Suprapubic skin (tissue), 3 donors: ENCODE results near the gene CPEB4.

Experiments
- EP300 ChIP-seq: sonication (generic); formaldehyde crosslinking; IDR thresholded peaks from one replicate; pipeline ENCODE4 v1.6.1; 2017; ENCODE audit warnings: antibody characterized with exemption
- POLR2A ChIP-seq, 2 donors: fragments of 450-650 bp; IDR thresholded peaks; one replicate each; pipeline ENCODE4 v1.6.1; 2017; ENCODE audit warnings: antibody characterized with exemption in 2 of 2, mild to moderate bottlenecking in 2 of 2, moderate library complexity in 2 of 2
- TF ChIP-seq, protein P1 (sequence below), 2 donors: fragments of 200-600 bp in 1 of 2; fragments of 450-650 bp in 1 of 2; sonication (generic) in 1 of 2; IDR thresholded peaks; one replicate each; pipeline ENCODE4 v1.5.1; 2016 to 2019; ENCODE audit warnings: antibody characterized with exemption in 2 of 2, mild to moderate bottlenecking in 1 of 2, moderate library complexity in 1 of 2

DNA sequence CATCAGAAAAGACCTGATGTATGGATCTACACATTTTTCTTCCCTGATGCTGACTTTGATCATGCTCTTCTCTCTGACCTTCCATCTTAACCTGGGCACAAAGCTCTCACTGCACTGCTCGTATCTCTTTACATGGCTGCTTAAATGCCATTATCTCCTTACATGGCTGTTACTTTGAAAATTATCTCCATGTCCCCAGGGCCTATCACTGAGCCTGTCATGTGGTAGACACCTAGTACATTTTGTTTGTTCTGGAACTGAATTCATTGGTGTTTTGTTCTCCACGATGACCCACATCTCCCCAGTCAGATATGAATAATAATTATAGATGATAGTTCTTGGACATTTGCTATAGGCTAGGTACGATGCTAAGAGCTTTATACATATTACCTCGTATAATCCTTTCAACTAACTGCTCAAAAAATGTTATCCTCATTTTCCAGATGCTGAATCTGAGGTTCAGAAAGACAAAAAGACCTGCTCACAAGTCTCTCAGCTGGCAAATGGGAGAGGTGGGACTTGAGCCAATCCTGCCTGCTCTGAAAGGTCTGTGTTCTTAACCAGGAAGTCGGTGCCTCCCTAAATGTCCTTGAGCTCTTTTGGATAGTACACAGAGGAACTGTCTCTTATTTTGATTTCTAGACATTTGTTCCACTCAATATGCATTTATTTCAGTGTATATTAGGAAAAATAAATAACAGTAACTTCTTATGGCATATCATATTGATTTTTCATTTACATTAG lies 9.8 kb upstream of the CPEB4 start:
- TF ChIP-seq, protein P1, sequence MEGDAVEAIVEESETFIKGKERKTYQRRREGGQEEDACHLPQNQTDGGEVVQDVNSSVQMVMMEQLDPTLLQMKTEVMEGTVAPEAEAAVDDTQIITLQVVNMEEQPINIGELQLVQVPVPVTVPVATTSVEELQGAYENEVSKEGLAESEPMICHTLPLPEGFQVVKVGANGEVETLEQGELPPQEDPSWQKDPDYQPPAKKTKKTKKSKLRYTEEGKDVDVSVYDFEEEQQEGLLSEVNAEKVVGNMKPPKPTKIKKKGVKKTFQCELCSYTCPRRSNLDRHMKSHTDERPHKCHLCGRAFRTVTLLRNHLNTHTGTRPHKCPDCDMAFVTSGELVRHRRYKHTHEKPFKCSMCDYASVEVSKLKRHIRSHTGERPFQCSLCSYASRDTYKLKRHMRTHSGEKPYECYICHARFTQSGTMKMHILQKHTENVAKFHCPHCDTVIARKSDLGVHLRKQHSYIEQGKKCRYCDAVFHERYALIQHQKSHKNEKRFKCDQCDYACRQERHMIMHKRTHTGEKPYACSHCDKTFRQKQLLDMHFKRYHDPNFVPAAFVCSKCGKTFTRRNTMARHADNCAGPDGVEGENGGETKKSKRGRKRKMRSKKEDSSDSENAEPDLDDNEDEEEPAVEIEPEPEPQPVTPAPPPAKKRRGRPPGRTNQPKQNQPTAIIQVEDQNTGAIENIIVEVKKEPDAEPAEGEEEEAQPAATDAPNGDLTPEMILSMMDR (IDR thresholded peaks at IDR 0.05) = no peak
- TF ChIP-seq POLR2A (IDR thresholded peaks at IDR 0.05) (no peak), EP300 (no peak)
